ENCODE data around the gene ASIC4. TPM values are rescaled to one million over a fixed set of nuclear protein-coding genes. Genes with fewer than 3 reads are reported as not detected.

The ASIC4 gene
- total RNA-seq, 1 experiment from 2014 or later, result not detected

DNA sequence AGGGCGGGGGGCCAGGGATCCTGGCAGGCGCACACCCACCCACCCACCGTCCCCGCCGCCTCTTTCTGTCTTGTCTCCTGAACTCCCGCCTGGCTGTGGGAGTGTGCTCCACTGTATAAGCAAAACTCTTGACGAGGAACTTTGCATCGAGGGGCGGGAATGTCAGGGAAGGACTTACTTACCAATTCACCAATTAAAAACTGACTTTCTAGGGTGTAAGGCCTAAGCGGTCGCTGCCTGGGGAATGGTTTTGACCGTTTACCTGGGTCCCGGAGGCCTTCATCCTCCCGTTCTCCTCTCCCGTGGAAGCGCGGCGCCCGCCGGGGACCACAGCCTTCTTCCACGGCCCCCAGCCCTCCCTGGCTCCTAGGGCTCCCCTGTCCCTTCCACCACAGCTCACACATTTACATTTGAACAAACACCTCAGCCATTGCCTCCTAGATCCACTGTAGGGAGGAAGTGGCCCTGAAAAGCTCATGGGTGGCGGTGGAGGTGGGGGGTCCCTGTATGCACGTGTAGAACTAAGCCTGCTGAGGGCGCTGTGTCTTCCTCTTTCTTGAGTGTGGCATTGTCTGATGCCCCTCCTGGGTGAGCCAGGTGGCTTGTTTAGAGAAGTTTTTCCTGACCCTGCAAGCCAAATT is 8.9 kb downstream of the ASIC4 start:
- peaks cover 58% of the 10 kb centered on the region for H3K27me3 Mint-ChIP-seq (ENCODE audit: insufficient read depth, unreplicated experiment)
- no TSS peak for BruUV-seq (replicated peaks)
- intact Hi-C loops (cut with micrococcal nuclease), result no loop called here
- H3K27ac Mint-ChIP-seq (ENCODE audit: low read depth, unreplicated experiment), result no peak overlapping the region
- ChIA-PET POLR2A (no interaction called here), CTCF (interaction anchor here (0.6 to 1.8 kb wide), 4 partner anchors 8 to 136 kb away, joined by 3 to 6 read pairs (median 5); partner anchors contain the start of gene GMPPA)
- no peak overlapping the region for H3K4me3 Mint-ChIP-seq (ENCODE audit: unreplicated experiment)
- H3K36me3 Mint-ChIP-seq (ENCODE audit: insufficient read depth, unreplicated experiment), result no peaks in the 10 kb centered on the region
- no peak for DNase-seq (ENCODE audit: unreplicated experiment)
- H3K4me1 Mint-ChIP-seq (ENCODE audit: insufficient read depth, unreplicated experiment), result peaks cover 18% of the 10 kb centered on the region
- no peaks in the 10 kb centered on the region for H3K9me3 Mint-ChIP-seq (ENCODE audit: unreplicated experiment)
- TF ChIP-seq CTCF (IDR thresholded peaks at IDR 0.05; ENCODE audit: unreplicated experiment), result no peak

- TF ChIP-seq CTCF (IDR thresholded peaks at IDR 0.05; ENCODE audit: unreplicated experiment), result no peak
- intact Hi-C loops (cut with micrococcal nuclease), result no loop called here
- BruUV-seq (replicated peaks), result no TSS peak
- ChIA-PET CTCF (interaction anchor here (1.8 to 11.3 kb wide), 2 partner anchors 25 to 124 kb away, joined by 5 to 287 read pairs; partner anchors contain the start of gene GMPPA), POLR2A (interaction anchor here (1.5 kb wide), 1 partner anchor 164 kb away, joined by 3 read pairs; no protein-coding TSS in a partner anchor)
- Mint-ChIP-seq H3K4me1 (ENCODE audit: insufficient read depth, unreplicated experiment) (peaks cover 18% of the 10 kb centered on the region), H3K36me3 (ENCODE audit: insufficient read depth, unreplicated experiment) (no peaks in the 10 kb centered on the region), H3K27me3 (ENCODE audit: insufficient read depth, unreplicated experiment) (peaks cover 58% of the 10 kb centered on the region), H3K9me3 (ENCODE audit: unreplicated experiment) (no peaks in the 10 kb centered on the region), H3K27ac (ENCODE audit: low read depth, unreplicated experiment) (no peak overlapping the region), H3K4me3 (ENCODE audit: unreplicated experiment) (no peak overlapping the region)
- no peak for DNase-seq (ENCODE audit: unreplicated experiment)
Measured at GRCh38 chr2:219524817-219525216, 10.5 kb downstream of the ASIC4 start.

GRCh38 chr2:219525533-219526232 is 11.4 kb downstream of the ASIC4 start:
- no peak for DNase-seq (ENCODE audit: unreplicated experiment)
- CTCF ChIA-PET, result interaction anchor here (0.5 to 11.3 kb wide), 8 partner anchors 16 to 161 kb away, joined by 3 to 287 read pairs (median 3); no protein-coding TSS in a partner anchor
- POLR2A ChIA-PET, result interaction anchor here (0.9 to 1.5 kb wide), 2 partner anchors 18 to 163 kb away, joined by 3 read pairs; partner anchors contain the start of gene TMEM198
- peaks cover 66% of the 10 kb centered on the region for H3K27me3 Mint-ChIP-seq (ENCODE audit: insufficient read depth, unreplicated experiment)
- H3K4me3 Mint-ChIP-seq (ENCODE audit: unreplicated experiment), result no peak overlapping the region
- no peak for TF ChIP-seq CTCF (IDR thresholded peaks at IDR 0.05; ENCODE audit: unreplicated experiment)
- BruUV-seq (replicated peaks), result no TSS peak
- H3K27ac Mint-ChIP-seq (ENCODE audit: low read depth, unreplicated experiment), result no peak overlapping the region
- intact Hi-C loops (cut with micrococcal nuclease), result no loop called here
- H3K4me1 Mint-ChIP-seq (ENCODE audit: insufficient read depth, unreplicated experiment), result peaks cover 13% of the 10 kb centered on the region
- no peaks in the 10 kb centered on the region for H3K9me3 Mint-ChIP-seq (ENCODE audit: unreplicated experiment)
- no peaks in the 10 kb centered on the region for H3K36me3 Mint-ChIP-seq (ENCODE audit: insufficient read depth, unreplicated experiment)
